Mesodermal cell (in vitro differentiated cells): Measurements from ENCODE around the gene PRKCA.

Experiments used
- H3K27ac ChIP-seq: 2 replicates; pipeline ENCODE4 v1.7.0; 2013; ENCODE audit warnings: mild to moderate bottlenecking, low read depth, low read length, moderate library complexity; ENCODE audit not compliant: severe bottlenecking
- H3K36me3 ChIP-seq: 2 replicates; pipeline ENCODE4 v1.7.1; 2013; ENCODE audit warnings: mild to moderate bottlenecking, low read length, moderate library complexity; ENCODE audit not compliant: control insufficient read depth, insufficient read depth
- H3K4me1 ChIP-seq: one replicate; pipeline ENCODE4 v1.7.1; 2013; ENCODE audit warnings: mild to moderate bottlenecking, low read length; ENCODE audit not compliant: insufficient read depth, control insufficient read depth, poor library complexity, severe bottlenecking
- H3K4me3 ChIP-seq: 2 replicates; pipeline ENCODE4 v1.7.0; 2013; ENCODE audit warnings: low read length, control low read depth, mild to moderate bottlenecking; ENCODE audit not compliant: insufficient read depth, poor library complexity, severe bottlenecking; ENCODE audit errors: extremely low read depth
- H3K9me3 ChIP-seq: 2 replicates; pipeline ENCODE4 v1.7.1; 2013; ENCODE audit warnings: mild to moderate bottlenecking, low read length, moderate library complexity; ENCODE audit not compliant: control insufficient read depth
- WGBS, 2 experiments: methylation state at CpG; one replicate each; pipeline ENCODE4 v1.1.5; 2013; ENCODE audit warnings: missing lambda C conversion rate in 2 of 2; ENCODE audit not compliant: insufficient coverage in 2 of 2; 5-methylcytosine and 5-hydroxymethylcytosine counted together

PRKCA gene

GRCh38 chr17:66727634-66728570 lies 425.5 kb downstream of the PRKCA start:
- H3K27ac ChIP-seq = no peak overlapping the region
- H3K36me3 ChIP-seq = no peaks in the 10 kb centered on the region
- WGBS, 2 experiments = 67 to 80% methylated on average over 12 to 17 of the region's 17 CpGs
- no peaks in the 10 kb centered on the region for H3K9me3 ChIP-seq
- no peaks in the 10 kb centered on the region for H3K4me1 ChIP-seq
- no peak overlapping the region for H3K4me3 ChIP-seq

- H3K4me1 ChIP-seq = no peaks in the 10 kb centered on the region
- no peak overlapping the region for H3K4me3 ChIP-seq
- no peak overlapping the region for H3K27ac ChIP-seq
- no peaks in the 10 kb centered on the region for H3K9me3 ChIP-seq
- WGBS, 2 experiments = 68 to 69% methylated on average over 2 to 4 of the region's 7 CpGs
- H3K36me3 ChIP-seq = no peaks in the 10 kb centered on the region
These were observed 428.1 kb downstream of the PRKCA start for GRCh38 chr17:66730461-66730923.

GRCh38 chr17:66733759-66734158 lies 431.3 kb downstream of the PRKCA start:
- H3K36me3 ChIP-seq = peaks cover 5% of the 10 kb centered on the region
- H3K4me3 ChIP-seq = no peak overlapping the region
- H3K9me3 ChIP-seq = no peaks in the 10 kb centered on the region
- 89 to 100% methylated on average over 1 of the region's 2 CpGs for WGBS, 2 experiments
- no peaks in the 10 kb centered on the region for H3K4me1 ChIP-seq
- no peak overlapping the region for H3K27ac ChIP-seq

GRCh38 chr17:66734186-66734943 lies 432.0 kb downstream of the PRKCA start:
- WGBS, 2 experiments = 80 to 91% methylated on average over 7 to 8 of the region's 8 CpGs
- H3K27ac ChIP-seq = no peak overlapping the region

GRCh38 chr17:66737524-66737923 lies 435.1 kb downstream of the PRKCA start:
- Histone ChIP-seq H3K4me3 (no peak overlapping the region), H3K27ac (no peak overlapping the region), H3K9me3 (no peaks in the 10 kb centered on the region), H3K4me1 (no peaks in the 10 kb centered on the region), H3K36me3 (peaks cover 15% of the 10 kb centered on the region)
- 47 to 51% methylated on average over 11 to 12 of the region's 12 CpGs for WGBS, 2 experiments

More at GRCh38 chr17:66734186-66734943, 432.0 kb downstream of the PRKCA start:
- Histone ChIP-seq H3K4me3 (no peak overlapping the region), H3K36me3 (peaks cover 6% of the 10 kb centered on the region), H3K9me3 (no peaks in the 10 kb centered on the region), H3K4me1 (no peaks in the 10 kb centered on the region)

GRCh38 chr17:66738301-66738700 lies 435.9 kb downstream of the PRKCA start:
- no peak overlapping the region for H3K4me3 ChIP-seq
- 100% methylated on average over 1 of the region's 4 CpGs; no CpG with 5 or more reads in 1 of the 2 experiments for WGBS, 2 experiments
- H3K27ac ChIP-seq = no peak overlapping the region
- H3K9me3 ChIP-seq = no peaks in the 10 kb centered on the region
- no peaks in the 10 kb centered on the region for H3K4me1 ChIP-seq
- peaks cover 17% of the 10 kb centered on the region for H3K36me3 ChIP-seq

- 79 to 84% methylated on average over 8 of the region's 8 CpGs for WGBS, 2 experiments
- peaks cover 21% of the 10 kb centered on the region for H3K36me3 ChIP-seq
- no peaks in the 10 kb centered on the region for H3K9me3 ChIP-seq
- H3K4me1 ChIP-seq = no peaks in the 10 kb centered on the region
- H3K27ac ChIP-seq = no peak overlapping the region
- H3K4me3 ChIP-seq = no peak overlapping the region
These were observed 437.1 kb downstream of the PRKCA start for GRCh38 chr17:66739553-66739952.

GRCh38 chr17:66740226-66740625 lies 437.8 kb downstream of the PRKCA start:
- Histone ChIP-seq H3K9me3 (no peaks in the 10 kb centered on the region), H3K4me3 (no peak overlapping the region), H3K4me1 (no peaks in the 10 kb centered on the region), H3K36me3 (peaks cover 21% of the 10 kb centered on the region), H3K27ac (no peak overlapping the region)
- 94 to 96% methylated on average over 5 of the region's 5 CpGs for WGBS, 2 experiments

- H3K9me3 ChIP-seq = no peaks in the 10 kb centered on the region
These were observed 441.1 kb downstream of the PRKCA start for GRCh38 chr17:66743511-66743910.

GRCh38 chr17:66746736-66747135 lies 444.3 kb downstream of the PRKCA start:
- Histone ChIP-seq H3K4me3 (no peak overlapping the region), H3K27ac (no peak overlapping the region), H3K4me1 (no peaks in the 10 kb centered on the region), H3K9me3 (no peaks in the 10 kb centered on the region), H3K36me3 (peaks cover 18% of the 10 kb centered on the region)
- 78 to 90% methylated on average over 1 to 4 of the region's 5 CpGs for WGBS, 2 experiments

More at GRCh38 chr17:66743511-66743910, 441.1 kb downstream of the PRKCA start:
- H3K4me1 ChIP-seq = no peaks in the 10 kb centered on the region
- WGBS, 2 experiments = 80% methylated on average over 1 of the region's 2 CpGs; no CpG with 5 or more reads in 1 of the 2 experiments
- peaks cover 23% of the 10 kb centered on the region for H3K36me3 ChIP-seq
- no peak overlapping the region for H3K27ac ChIP-seq
- no peak overlapping the region for H3K4me3 ChIP-seq
